SH-SY5Y (cell line): ENCODE data around the gene PARD3.
A peak's percentile ranks its signal among the peaks of the same experiment; 100 is the strongest.

Experiments
- GATA2 ChIP-seq: IDR thresholded peaks from 2 replicates; pipeline ENCODE4 v1.6.1; 2011; ENCODE audit warnings: mild to moderate bottlenecking, low read depth, low read length
- GATA3 ChIP-seq: IDR thresholded peaks from 2 replicates; pipeline ENCODE4 v1.6.1; 2011; ENCODE audit warnings: low read depth, mild to moderate bottlenecking, low read length, moderate library complexity

PARD3 gene

DNA sequence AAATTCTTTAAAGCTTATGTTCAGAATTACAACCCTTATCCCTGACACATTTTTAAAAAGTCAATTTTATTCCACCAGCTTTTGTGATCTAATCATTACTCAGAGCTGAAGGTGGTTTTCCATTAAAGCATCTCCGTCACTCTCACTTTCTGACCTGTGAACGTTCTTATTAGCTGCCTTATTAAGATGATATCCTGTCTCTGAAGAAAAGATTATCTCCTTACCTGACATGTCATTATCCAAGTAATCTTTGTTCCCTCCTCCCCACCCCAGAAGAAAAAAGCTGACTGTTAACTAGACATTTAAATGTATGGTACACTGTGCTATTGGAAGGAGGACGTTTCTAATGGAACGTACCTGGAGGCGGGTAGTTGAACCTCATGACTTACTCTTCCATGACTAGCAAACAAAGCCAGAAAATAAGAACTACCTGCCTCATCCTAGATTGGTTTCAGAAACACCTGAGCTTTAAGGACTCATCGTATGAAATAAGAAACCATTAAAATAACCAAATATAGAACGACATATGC is 708.7 kb downstream of the PARD3 start:
- TF ChIP-seq GATA3, result no peak
- TF ChIP-seq GATA2, result no peak

DNA sequence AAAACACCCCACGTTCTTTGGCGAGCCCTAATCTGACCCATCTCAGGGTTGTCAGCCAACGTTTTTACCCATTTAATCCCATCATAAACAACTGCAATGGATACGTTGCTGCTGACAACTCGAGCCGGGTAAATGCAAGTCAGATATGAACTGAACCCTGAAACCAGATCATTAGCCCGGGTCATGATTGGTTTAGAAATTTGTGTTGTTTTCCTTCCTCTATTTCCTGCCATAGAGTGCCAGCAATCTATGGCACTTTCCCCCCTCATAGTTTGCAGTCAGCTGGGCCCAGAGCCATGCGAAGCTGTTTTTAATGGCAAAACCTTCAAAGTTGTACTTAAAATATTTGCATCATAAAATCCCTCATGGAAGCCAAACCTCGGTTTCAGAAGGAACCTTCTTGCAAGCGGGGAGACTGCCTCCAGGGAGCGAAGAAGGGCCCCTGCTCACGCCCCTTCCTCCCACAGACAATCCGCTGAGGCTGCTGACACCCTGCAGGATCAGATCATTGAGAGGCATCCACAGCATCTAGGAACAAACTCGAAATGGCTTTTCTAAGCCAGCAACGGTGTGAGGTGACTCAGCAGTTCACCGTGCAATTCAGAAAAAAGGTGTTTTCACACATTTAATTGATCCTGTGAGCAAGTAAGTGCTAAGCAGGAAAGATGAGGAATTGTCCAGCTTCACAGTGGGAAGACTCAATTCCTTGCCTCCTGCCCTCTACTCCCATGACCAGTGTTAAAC is 710.1 kb downstream of the PARD3 start:
- TF ChIP-seq GATA2 (no peak), GATA3 (no peak)

DNA sequence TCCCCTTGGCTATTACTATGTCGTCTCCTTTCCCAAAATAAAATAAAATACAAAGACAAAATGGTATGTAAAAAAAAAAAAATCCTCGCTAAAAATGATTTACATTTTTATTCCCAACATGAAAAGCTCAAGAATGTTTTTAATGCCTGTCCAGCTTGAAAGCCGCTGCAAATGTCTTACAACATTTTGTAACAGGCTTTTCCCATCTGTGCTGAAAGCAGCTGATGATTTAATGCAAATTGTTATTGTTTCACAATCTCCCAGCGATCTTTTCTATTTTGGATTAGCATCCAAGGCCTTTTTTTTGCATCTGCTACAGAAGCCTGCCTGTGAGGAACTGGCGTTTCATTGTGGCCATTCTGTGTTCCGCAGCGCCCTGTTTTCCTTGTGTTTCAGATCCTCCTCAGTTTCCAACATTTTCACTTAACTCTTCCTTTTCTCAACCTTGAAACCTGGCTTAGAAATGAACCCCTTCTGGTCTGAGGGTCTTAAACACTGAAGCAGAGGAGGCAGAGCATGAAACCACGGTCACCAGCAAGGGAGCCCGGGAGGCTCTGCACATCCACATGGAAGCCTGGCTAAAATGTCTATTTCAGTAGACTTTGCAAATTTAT is 712.1 kb downstream of the PARD3 start:
- peak; percentile 77 for TF ChIP-seq GATA2
- no peak for TF ChIP-seq GATA3

DNA sequence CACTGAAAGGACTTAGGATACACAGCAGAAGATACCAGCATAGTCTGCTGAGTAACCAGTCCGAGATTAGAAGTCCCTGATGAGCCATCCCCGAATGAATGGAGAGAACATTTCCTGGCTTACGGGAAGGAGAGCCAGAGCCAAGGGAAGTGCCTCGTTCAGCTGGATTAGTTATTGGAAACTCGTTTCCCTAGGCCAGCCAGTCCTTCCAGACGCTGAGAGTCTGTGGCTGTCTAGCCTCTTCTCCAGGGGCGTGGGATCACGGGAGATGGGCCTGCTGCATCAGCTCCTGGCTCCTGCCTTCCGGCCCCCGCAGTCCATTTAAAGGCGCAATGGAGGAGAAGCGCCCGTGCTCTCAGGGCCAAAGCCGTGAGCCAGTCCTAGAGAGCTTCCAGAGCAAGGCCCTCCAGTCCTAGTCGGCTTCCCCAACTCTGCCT is 712.8 kb downstream of the PARD3 start:
- TF ChIP-seq GATA3, result no peak
- no peak for TF ChIP-seq GATA2

DNA sequence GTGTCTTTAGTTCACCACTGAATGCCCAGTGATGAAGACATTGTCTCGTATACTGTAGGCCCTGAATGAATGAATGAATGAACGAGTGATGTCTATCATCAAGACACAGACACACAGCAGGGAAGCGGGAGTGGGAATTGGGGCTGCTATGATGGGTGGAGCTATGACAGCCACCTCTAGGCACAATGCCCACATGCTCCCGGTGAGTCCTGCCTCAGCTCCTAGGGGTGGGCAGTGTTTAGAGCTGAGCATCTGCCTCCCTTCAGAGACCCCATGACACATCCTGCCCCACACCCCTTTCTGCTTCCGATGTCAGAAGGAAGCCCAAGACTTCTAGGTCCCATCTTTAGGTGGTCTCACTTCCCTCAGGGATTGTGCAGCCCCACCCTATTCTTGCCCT is 714.1 kb downstream of the PARD3 start:
- no peak for TF ChIP-seq GATA2
- TF ChIP-seq GATA3, result no peak

DNA sequence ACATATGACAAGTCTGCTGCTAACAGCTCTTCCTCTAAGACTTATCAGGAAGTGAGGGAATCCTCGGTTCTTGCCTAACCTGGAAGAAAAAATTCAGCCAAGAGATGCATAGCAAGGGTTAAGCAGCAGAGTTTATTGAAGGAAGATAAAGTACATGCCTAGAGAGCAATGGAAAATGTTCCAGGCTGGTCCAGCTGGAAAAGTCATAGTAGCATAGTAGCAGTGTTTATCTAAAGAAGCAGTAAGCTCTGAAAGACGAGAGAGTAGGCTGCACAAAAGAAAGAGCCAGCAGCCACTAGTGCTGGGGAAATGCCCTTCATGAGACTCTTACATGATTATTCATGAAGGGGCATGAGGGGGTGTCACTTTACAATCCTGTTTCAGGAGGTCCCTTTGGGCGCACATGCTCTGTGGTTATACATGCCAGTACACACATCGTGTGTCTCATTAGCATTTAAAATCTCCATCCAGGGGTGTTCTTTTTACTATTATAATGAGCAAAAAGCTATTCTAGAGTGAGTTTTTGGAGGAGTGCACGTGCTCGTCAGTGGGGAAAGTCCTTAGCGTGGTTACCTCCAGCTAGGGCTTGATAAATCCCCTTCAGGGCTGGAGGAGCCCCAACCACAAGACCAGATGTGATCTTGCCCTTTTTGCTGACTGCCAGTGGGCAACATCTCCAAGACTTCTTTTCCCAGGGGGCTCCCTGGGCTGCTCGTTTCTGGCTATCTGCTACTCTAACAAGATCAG is 716.1 kb downstream of the PARD3 start:
- TF ChIP-seq GATA3, result no peak
- no peak for TF ChIP-seq GATA2

DNA sequence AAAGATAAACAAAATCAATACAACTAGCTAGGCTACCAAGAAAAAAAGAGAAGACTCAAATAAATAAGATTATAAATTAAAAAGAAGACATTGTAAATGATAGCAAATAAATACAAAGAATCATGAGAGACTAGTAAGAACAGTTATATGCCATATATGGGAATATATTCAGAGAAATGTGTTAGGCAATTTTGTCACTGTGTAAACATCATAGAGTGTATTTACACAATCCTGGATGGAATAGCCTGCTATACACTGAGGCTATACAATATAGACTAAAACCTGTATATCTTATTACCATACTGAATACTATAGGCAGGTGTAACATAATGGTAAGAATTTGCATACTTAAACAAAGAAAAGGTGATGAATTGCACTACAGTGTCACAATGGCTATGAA is 717.4 kb downstream of the PARD3 start:
- no peak for TF ChIP-seq GATA2
- TF ChIP-seq GATA3, result no peak

DNA sequence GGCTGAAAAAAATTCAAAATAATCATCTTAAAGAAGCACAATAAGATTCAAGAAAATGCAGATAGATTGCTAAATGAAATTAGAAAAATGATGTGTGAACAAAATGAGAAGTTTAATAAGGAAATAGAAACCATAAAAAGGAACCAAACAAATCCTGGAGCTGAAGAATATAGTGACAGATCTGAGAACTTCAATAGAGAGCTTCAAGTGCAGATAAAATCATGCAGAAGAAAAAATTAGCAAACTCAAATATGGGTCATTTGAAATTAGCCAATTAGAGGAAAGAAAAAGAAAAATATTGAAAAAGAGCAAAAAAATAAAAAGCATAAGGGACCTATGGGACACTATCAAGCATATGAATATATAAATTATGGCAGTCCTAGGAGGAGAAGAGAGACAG is 720.1 kb downstream of the PARD3 start:
- TF ChIP-seq GATA3 (no peak), GATA2 (no peak)

DNA sequence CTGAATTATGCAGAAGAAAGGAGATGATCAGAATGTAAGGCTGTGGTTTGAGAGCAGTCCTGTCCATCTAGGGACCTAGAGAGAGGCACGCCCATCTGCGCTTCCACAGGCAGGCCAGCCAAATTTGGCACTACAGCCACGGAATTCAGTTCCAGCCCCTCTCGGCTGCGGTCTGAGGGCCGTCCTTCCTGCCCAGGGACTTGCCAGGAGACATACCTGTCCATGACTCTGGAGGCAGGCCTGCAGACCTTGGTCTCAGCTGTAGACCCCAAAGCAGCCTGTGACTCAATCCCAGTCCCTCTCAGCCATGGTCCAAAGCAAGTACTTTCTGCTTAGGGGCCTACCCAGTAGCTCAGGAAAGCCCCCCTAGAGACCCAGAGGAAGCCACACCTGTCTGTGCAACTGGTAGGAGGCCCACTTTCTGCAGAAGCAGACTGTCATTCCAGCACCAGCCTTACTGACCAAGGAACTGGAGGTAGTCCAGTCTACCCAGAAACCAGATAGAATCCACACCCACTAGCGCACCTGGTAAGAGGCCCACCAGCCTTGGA is 720.9 kb downstream of the PARD3 start:
- TF ChIP-seq GATA2 (no peak), GATA3 (no peak)

DNA sequence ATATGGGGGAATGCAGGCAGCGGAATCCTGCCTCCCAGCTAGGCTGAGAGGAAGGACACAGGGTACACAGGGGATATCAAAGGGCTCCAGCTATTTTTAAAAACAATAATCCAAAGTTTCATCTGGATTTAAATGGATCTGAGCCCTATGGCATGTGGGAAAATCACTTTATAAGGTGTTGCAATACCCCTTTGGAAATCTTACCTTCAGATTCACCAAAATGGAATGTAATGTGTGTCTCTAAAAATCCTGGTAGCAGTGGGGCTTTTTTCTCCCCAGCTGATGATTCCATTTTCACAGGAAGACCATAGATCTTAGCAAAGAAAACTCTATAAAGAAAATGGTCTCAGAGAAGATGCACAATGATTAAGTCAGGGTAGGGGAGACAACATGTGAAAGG is 722.2 kb downstream of the PARD3 start:
- TF ChIP-seq GATA3, result no peak
- TF ChIP-seq GATA2, result no peak

DNA sequence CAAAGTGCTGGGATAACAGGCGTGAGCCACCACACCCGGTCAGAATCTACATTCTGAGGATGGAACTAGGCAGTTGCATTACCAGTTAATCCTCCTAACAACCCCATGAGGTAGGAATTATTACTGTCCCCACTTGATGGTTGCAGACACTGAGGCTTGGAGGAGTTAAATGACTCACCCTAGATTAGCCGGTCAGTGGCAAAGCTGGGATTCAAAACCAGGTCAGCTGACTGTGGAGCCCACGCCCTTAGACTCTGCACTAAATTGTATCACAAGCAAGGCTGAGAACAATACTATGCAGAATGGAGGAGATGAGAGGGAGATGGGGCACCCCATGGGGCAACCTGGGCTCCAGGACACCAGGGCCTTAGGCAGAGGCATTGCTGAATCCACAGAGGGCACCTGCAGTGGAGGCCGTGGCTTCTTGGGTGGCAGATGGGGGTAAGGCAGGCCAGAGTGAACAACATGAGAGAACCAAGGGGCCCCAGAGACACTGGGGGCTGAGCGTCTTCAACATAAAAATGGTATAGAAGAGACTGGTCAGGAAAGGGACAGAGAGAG is 723.4 kb downstream of the PARD3 start:
- no peak for TF ChIP-seq GATA3

DNA sequence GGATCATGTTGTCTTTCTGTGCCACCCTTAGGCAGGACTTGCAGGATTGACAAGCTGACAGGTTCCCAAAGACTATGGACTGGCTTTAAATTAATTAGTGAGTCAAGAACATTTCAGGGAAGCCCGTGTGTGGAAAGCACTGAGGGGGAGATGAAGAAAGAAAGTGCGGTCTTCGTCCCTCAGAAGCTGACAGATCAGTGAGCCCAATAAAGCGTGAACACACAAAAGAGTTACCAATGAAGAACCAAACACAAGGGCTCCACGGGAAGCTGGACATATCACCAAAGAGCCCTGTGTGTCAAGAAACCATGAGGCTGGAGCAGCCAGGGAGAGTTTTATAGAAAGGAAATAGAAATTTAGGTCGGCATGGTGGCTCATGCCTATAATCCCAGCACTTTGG is 725.8 kb downstream of the PARD3 start:
- no peak for TF ChIP-seq GATA3
- TF ChIP-seq GATA2, result no peak

DNA sequence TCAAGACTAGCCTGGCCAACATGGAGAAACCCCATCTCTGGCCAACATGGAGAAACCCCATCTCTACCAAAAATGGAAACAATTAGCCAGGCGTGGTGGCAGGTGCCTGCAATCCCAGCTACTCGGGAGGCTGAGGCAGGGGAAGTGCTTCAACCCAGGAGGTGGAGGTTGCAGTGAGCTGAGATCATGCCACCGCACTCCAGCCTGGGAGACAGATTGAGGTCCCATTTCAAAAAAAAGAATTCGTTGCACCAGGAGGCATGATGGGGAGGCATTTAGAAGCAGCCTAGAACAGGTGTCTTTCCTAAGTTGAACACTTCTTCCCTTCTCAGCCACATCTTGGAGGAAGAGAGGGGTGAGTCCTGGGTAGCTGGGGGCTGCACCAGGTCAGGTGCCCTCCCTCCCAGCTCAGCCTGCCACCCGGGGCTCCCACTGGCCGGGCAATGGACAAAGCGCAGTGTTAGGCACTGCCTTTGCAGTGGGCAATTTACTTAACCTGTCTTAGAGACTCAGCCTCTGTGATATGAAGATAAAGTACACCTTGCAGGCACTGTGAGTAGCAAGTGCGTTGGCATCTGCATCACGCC is 726.8 kb downstream of the PARD3 start:
- TF ChIP-seq GATA3, result no peak
- no peak for TF ChIP-seq GATA2

DNA sequence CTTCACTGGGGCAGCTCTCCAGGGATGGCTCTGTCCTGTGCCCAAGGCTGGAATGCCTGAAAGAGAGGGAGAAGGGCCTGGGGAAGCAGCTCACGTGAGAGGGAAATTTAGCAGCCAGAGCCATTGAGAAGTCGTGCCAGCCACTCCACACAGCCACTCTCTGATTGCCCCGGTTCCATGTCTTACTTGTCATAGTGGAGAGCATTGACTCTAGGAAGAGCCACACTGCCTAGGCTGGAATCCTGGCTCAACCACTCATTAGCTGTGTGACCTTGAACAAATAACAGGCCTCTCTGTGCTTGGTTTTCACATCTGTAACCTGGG is 728.0 kb downstream of the PARD3 start:
- TF ChIP-seq GATA2 (no peak), GATA3 (no peak)
